Transverse colon (tissue), 4 donors: ENCODE measurements around the gene RSPRY1. TPM values are rescaled to one million over a fixed set of nuclear protein-coding genes. Genes with fewer than 3 reads are reported as not detected.
A peak's percentile ranks its signal among the peaks of the same experiment; 100 is the strongest.

Experiments used
- DNase-seq: peaks from one replicate; pipeline ENCODE4 v3.0.0-alpha.2; 2019
- H3K27ac ChIP-seq, 4 donors: fragments of 200-600 bp; sonication (generic); 2 replicates each; pipeline ENCODE4 v1.5.1; 2016 to 2018; ENCODE audit warnings: inconsistent platforms in 4 of 4
- H3K27me3 ChIP-seq: fragments of 200-600 bp; sonication (generic); 2 replicates; pipeline ENCODE4 v1.5.1; 2017; ENCODE audit warnings: inconsistent platforms
- H3K36me3 ChIP-seq, 4 donors: fragments of 200-600 bp; sonication (generic); 2 replicates each; pipeline ENCODE4 v1.5.1; 2017 to 2019; ENCODE audit warnings: inconsistent platforms in 4 of 4
- H3K4me1 ChIP-seq, 4 donors: fragments of 200-600 bp; sonication (generic); 2 replicates each; pipeline ENCODE4 v1.5.1; 2017 to 2020; ENCODE audit warnings: inconsistent platforms in 4 of 4
- H3K4me3 ChIP-seq, 4 donors: fragments of 200-600 bp; sonication (generic); 1 replicate in 1 of 4; 2 replicates in 3 of 4; pipeline versions ENCODE4 v1.5.1 to v1.6.1; 2017 to 2019; ENCODE audit warnings: inconsistent platforms in 4 of 4
- H3K9me3 ChIP-seq, 2 donors: fragments of 200-600 bp; sonication (generic); 2 replicates each; pipeline ENCODE4 v1.5.1; 2017 to 2019; ENCODE audit warnings: inconsistent platforms in 2 of 2
- EP300 ChIP-seq: sonication (generic); formaldehyde crosslinking; IDR thresholded peaks from one replicate; pipeline ENCODE4 v1.6.1; 2017; ENCODE audit warnings: antibody characterized with exemption, low read depth
- POLR2A ChIP-seq: fragments of 450-650 bp; IDR thresholded peaks from one replicate; pipeline ENCODE4 v1.6.1; 2016; ENCODE audit warnings: antibody characterized with exemption, mild to moderate bottlenecking, moderate library complexity
- POLR2AphosphoS5 ChIP-seq, 3 donors: sonication (generic); formaldehyde crosslinking; IDR thresholded peaks; one replicate each; pipeline ENCODE4 v1.6.1; 2016; ENCODE audit warnings: antibody characterized with exemption in 3 of 3
- WGBS, 2 donors: methylation state at CpG; one replicate each; pipeline ENCODE4 v1.1.5; 2018; ENCODE audit warnings: low coverage in 1 of 2; 5-methylcytosine and 5-hydroxymethylcytosine counted together
- in situ Hi-C, 4 donors: fragments of 200-750 bp; cut with MboI; loops; one replicate each; pipeline versions ENCODE4 v1.15.0 to v1.15.1; 2017; ENCODE audit warnings: low sequenced_read_pairs in 3 of 4, low pct_ligation_motif_present in 1 of 4, low pct_unique_long_range_greater_than_20kb in 1 of 4
- intact Hi-C: fragments of 100-400 bp; cut with DNase I; formaldehyde crosslinking; loops from one replicate; pipeline ENCODE4 v1.15.1; 2023; ENCODE audit warnings: low total_unique reads
- total RNA-seq, 4 donors: library from RNA; depleted of rRNA; stranded (reverse); fragments of >200 nt; gene quantifications; one replicate each; pipeline ENCODE4 v1.1.0, GENCODE V29; 2016
- TF ChIP-seq, protein P1 (sequence below), 5 experiments: fragments of 200-600 bp in 3 of 5; fragments of 450-650 bp in 2 of 5; sonication (generic) in 3 of 5; IDR thresholded peaks; 1 replicate in 2 of 5; 2 replicates in 3 of 5; pipeline ENCODE4 v1.5.1; 2016 to 2017; ENCODE audit warnings: antibody characterized with exemption in 5 of 5, inconsistent platforms in 3 of 5, mild to moderate bottlenecking in 2 of 5, moderate library complexity in 1 of 5

Gene RSPRY1
- total RNA-seq, 4 donors from 2014 or later, result 17.1 to 58.4 (median 44.5) TPM

DNA sequence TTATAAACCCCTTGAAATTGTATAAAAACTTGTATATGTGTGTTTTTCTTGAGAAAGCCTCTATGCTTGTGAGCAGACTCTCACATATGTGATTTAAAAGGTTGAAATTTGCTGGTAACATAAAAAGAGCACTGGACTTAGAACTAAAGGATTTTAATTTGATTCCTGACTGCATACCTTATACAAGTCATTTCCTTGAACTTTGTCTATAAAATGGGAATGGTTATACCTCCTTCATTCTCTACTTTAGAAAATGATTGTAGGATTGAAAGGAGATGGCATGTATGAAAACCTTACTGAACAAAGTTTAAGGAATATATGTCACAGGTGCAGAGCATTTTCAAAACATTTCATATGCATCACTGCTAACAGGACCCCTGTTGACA is 48.6 kb downstream of the RSPRY1 start:
- in situ Hi-C loops, result no loop called here
- TF ChIP-seq POLR2AphosphoS5 (IDR thresholded peaks at IDR 0.05), result no peak
- no peak for TF ChIP-seq EP300
- TF ChIP-seq, protein P1, sequence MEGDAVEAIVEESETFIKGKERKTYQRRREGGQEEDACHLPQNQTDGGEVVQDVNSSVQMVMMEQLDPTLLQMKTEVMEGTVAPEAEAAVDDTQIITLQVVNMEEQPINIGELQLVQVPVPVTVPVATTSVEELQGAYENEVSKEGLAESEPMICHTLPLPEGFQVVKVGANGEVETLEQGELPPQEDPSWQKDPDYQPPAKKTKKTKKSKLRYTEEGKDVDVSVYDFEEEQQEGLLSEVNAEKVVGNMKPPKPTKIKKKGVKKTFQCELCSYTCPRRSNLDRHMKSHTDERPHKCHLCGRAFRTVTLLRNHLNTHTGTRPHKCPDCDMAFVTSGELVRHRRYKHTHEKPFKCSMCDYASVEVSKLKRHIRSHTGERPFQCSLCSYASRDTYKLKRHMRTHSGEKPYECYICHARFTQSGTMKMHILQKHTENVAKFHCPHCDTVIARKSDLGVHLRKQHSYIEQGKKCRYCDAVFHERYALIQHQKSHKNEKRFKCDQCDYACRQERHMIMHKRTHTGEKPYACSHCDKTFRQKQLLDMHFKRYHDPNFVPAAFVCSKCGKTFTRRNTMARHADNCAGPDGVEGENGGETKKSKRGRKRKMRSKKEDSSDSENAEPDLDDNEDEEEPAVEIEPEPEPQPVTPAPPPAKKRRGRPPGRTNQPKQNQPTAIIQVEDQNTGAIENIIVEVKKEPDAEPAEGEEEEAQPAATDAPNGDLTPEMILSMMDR (IDR thresholded peaks at IDR 0.05), result no peak
- TF ChIP-seq POLR2A, result no peak
- intact Hi-C loops, result no loop called here
- Histone ChIP-seq H3K27ac (peak overlapping the region; percentile 4 to 38 (median 31)), H3K36me3 (peaks cover 0 to 80% (median 22%) of the 10 kb centered on the region in 4 donors), H3K4me1 (peaks cover 0 to 17% (median 3%) of the 10 kb centered on the region in 4 donors), H3K4me3 (no peak overlapping the region), H3K9me3 (no peaks in the 10 kb centered on the region), H3K27me3 (no peaks in the 10 kb centered on the region)
- DNase-seq, result no peak

DNA sequence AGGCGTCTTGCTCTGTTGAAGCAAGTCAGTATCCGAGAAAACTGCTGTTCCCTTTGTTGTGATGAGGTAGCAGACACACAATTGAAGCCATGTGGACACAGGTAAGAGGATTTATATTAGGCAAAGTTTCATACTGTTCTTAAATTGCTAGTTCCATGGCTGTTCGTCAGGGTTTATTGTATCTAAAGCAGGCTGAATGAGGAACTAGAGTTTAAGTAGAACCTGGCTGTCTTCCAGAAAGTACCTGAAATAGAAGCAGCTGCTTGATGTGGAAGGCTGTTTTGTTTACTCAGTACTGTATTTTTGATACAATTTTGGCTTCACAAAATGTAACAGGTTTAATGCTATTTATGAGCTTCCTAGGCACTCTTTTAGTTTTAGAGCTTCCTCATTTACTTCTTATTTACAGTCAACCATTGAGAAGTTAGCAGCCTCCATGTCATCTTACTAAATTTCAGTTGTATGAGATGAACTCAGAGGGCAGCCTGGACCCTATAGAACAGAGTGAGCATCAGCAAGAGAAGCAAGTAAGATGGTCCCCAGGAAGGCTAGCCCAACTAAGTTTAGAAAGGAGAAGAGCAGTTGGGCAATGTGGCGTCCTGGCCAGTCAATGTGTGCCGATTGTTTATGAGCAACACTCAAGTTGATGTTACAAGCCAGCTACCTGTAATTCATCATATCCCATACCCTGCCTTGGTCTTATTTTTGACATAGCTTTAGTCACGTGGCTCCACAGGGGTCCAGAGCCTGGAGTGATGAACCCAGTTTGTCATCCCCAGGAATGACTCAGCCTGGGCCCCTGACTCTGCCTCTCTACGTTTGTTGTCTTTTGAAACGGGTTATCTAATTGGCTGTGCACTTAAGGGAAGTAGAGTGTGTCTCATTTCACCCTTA is 49.2 kb downstream of the RSPRY1 start:
- Histone ChIP-seq H3K9me3 (no peaks in the 10 kb centered on the region), H3K27me3 (no peaks in the 10 kb centered on the region), H3K36me3 (peaks cover 0 to 77% (median 19%) of the 10 kb centered on the region in 4 donors), H3K4me3 (no peak overlapping the region), H3K4me1 (peaks cover 0 to 17% (median 3%) of the 10 kb centered on the region in 4 donors), H3K27ac (peak overlapping the region; percentile 4 to 38 (median 31))
- 50 to 60% methylated on average over 3 to 8 of the region's 8 CpGs for WGBS, 2 donors
- TF ChIP-seq POLR2A, result no peak
- no peak for TF ChIP-seq EP300
- TF ChIP-seq, protein P1 (IDR thresholded peaks at IDR 0.05), result no peak
- TF ChIP-seq POLR2AphosphoS5 (IDR thresholded peaks at IDR 0.05), result no peak
- no peak for DNase-seq
- in situ Hi-C loops, result no loop called here
- intact Hi-C loops, result no loop called here

DNA sequence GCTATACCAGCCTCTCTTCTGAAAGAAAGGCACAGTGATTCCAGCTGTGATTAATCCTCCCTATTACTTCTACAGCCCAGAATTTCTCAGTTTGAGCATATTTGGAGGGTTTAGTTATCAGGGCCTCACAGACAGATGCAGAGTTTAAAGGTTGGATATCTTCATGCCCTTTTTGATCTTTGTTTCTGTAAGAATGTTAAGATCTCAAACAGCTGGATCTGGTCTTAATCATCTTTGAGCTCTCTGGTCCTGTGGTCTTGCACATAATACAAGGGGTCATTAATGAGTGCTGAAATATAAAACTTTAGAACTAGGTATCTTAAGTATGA is 49.9 kb downstream of the RSPRY1 start:
- H3K27ac ChIP-seq, result no peak overlapping the region
- H3K4me1 ChIP-seq, result peaks cover 0 to 19% (median 3%) of the 10 kb centered on the region in 4 donors
- no peak for DNase-seq
- intact Hi-C loops (no loop called here), in situ Hi-C loops (no loop called here)
- no peaks in the 10 kb centered on the region for H3K9me3 ChIP-seq
- H3K4me3 ChIP-seq, result no peak overlapping the region
- H3K27me3 ChIP-seq, result no peaks in the 10 kb centered on the region
- TF ChIP-seq, protein P1 (IDR thresholded peaks at IDR 0.05), result no peak
- TF ChIP-seq POLR2A, result no peak
- no peak for TF ChIP-seq EP300
- TF ChIP-seq POLR2AphosphoS5 (IDR thresholded peaks at IDR 0.05), result no peak
- peaks cover 0 to 71% (median 16%) of the 10 kb centered on the region in 4 donors for H3K36me3 ChIP-seq

DNA sequence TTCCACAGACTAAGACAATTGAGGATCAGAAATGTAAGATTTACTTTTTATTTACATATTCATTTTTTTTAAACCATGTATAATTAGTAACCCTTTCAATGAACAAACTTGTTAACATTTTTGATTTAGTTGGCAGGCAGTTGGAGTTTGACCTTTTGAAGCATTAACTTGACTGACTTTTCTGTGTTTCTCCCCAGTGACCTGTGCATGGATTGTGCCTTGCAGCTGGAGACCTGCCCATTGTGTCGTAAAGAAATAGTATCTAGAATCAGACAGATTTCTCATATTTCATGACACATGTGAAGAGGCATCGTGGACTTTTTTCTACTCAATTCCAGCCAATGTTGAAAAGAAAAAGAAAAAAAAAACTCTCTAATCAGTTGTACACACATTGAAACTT is 52.6 kb downstream of the RSPRY1 start:
- intact Hi-C loops, result no loop called here
- in situ Hi-C loops, result no loop called here
- 74 to 80% methylated on average over 2 of the region's 2 CpGs for WGBS, 2 donors

More for the DNA sequence above, 52.6 kb downstream of the RSPRY1 start:
- H3K36me3 ChIP-seq, result peaks cover 0 to 44% (median 6%) of the 10 kb centered on the region in 4 donors
- H3K4me3 ChIP-seq, result no peak overlapping the region
- H3K4me1 ChIP-seq, result peaks cover 0 to 27% (median 3%) of the 10 kb centered on the region in 4 donors
- H3K9me3 ChIP-seq, result no peaks in the 10 kb centered on the region
- no peaks in the 10 kb centered on the region for H3K27me3 ChIP-seq
- TF ChIP-seq EP300 (no peak), POLR2AphosphoS5 (IDR thresholded peaks at IDR 0.05) (no peak), POLR2A (no peak)
- TF ChIP-seq, protein P1 (IDR thresholded peaks at IDR 0.05), result no peak
- no peak for DNase-seq
- no peak overlapping the region for H3K27ac ChIP-seq
